Testis (tissue), 3 donors: ENCODE measurements around the gene TLE4. TPM values are rescaled to one million over a fixed set of nuclear protein-coding genes. Genes with fewer than 3 reads are reported as not detected.

ENCODE experiments used
- DNase-seq: peaks from one replicate; pipeline ENCODE4 v3.0.0-alpha.2; 2019
- H3K27ac ChIP-seq, 2 donors: fragments of 200-600 bp; sonication (generic); one replicate each; pipeline ENCODE4 v1.5.1; 2019
- H3K27me3 ChIP-seq: fragments of 200-600 bp; sonication (generic); one replicate; pipeline ENCODE4 v1.5.1; 2019
- H3K36me3 ChIP-seq: fragments of 200-600 bp; sonication (generic); one replicate; pipeline ENCODE4 v1.5.1; 2017; ENCODE audit warnings: low read depth; ENCODE audit errors: missing control alignments
- H3K4me1 ChIP-seq: fragments of 200-600 bp; sonication (generic); one replicate; pipeline ENCODE4 v1.5.1; 2019
- H3K4me3 ChIP-seq, 2 donors: fragments of 200-600 bp; sonication (generic); one replicate each; pipeline ENCODE4 v1.5.1; 2017 to 2019
- H3K9me3 ChIP-seq: fragments of 200-600 bp; sonication (generic); one replicate; pipeline ENCODE4 v1.5.1; 2017
- CTCF ChIP-seq, 3 experiments: fragments of 450-650 bp in 2 of 3; fragments of 200-600 bp in 1 of 3; sonication (generic) in 1 of 3; IDR thresholded peaks; one replicate each; pipeline ENCODE4 v1.5.1; 2016 to 2019; ENCODE audit warnings: antibody characterized with exemption in 3 of 3, mild to moderate bottlenecking in 2 of 3, moderate library complexity in 1 of 3
- POLR2A ChIP-seq: fragments of 450-650 bp; IDR thresholded peaks from one replicate; pipeline ENCODE4 v1.6.1; 2017; ENCODE audit warnings: antibody characterized with exemption, mild to moderate bottlenecking, moderate library complexity
- WGBS, 2 donors: methylation state at CpG; one replicate each; pipeline ENCODE4 v1.1.5; 2018; 5-methylcytosine and 5-hydroxymethylcytosine counted together
- intact Hi-C: fragments of 100-400 bp; cut with DNase I; formaldehyde crosslinking; loops from one replicate; pipeline ENCODE4 v1.15.1; 2023; ENCODE audit warnings: low total_unique reads
- polyA plus RNA-seq: library from polyadenylated mRNA; stranded (reverse); fragments of 350-450 nt; fragmentation: Illumina TruSeq; extraction: RNeasy Lipid Tissue Mini Kit (QIAGEN cat#74804); gene quantifications from one replicate; pipeline ENCODE4 v1.2.3, GENCODE V29; 2014; ENCODE audit warnings: low read depth, low replicate concordance; ENCODE audit not compliant: insufficient read depth
- total RNA-seq, 2 donors: library from RNA; depleted of rRNA; stranded (reverse); fragments of >200 nt; gene quantifications; one replicate each; pipeline ENCODE4 v1.2.3, GENCODE V29; 2016

TLE4 gene
- total and polyA plus RNA-seq, 3 donors from 2014 or later = 223 to 311 (median 292) TPM

GRCh38 chr9:79619930-79620329 is 48.2 kb downstream of the TLE4 start:
- DNase-seq = no peak
- no peak for TF ChIP-seq CTCF (IDR thresholded peaks at IDR 0.05)
- TF ChIP-seq POLR2A = no peak
- H3K36me3 ChIP-seq = no peaks in the 10 kb centered on the region
- H3K4me1 ChIP-seq = no peaks in the 10 kb centered on the region
- no peak overlapping the region for H3K27ac ChIP-seq
- intact Hi-C loops = no loop called here
- no peaks in the 10 kb centered on the region for H3K27me3 ChIP-seq
- H3K4me3 ChIP-seq = no peak overlapping the region
- H3K9me3 ChIP-seq = no peaks in the 10 kb centered on the region

DNA sequence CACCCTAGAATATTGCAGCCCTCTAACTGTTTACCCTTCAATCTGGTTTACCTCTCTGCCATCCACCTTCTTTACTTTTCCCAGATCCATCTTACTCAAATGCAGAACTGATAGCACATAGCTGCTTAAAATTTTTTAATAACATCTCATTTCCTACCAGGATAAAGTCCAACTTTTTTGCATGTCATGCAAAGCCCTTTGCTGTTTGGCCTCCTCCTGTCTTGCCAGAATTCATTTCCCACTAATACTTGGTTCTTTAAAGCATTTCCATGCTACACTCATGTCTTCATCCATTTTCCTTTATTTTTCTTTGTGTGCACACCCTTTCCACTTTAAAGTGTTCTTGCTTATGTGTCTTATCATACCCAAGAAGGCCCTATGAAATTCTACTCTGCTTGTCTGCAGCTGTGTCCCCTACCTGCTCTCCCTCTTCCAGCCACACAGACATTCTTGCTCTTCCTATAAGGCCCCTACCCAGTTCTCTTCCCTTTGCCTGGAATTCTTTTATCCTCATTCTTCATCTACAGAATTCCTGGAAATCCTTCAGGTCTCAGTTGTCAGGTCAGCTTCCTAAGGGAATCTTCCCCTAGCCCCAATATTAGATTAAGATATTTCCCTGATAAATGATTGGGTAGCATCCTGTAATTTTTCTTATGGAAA is 50.3 kb downstream of the TLE4 start:
- no peak for DNase-seq
- no peaks in the 10 kb centered on the region for H3K36me3 ChIP-seq
- H3K4me3 ChIP-seq = no peak overlapping the region
- TF ChIP-seq POLR2A (no peak), CTCF (IDR thresholded peaks at IDR 0.05) (no peak)
- no peak overlapping the region for H3K27ac ChIP-seq
- no peaks in the 10 kb centered on the region for H3K4me1 ChIP-seq
- intact Hi-C loops = no loop called here
- H3K27me3 ChIP-seq = no peaks in the 10 kb centered on the region
- no peaks in the 10 kb centered on the region for H3K9me3 ChIP-seq

GRCh38 chr9:79623799-79624721 is 52.3 kb downstream of the TLE4 start:
- 81 to 86% methylated on average over 6 of the region's 6 CpGs for WGBS, 2 donors
- intact Hi-C loops = no loop called here
- H3K36me3 ChIP-seq = no peaks in the 10 kb centered on the region

GRCh38 chr9:79629721-79630120 is 58.0 kb downstream of the TLE4 start:
- no peak overlapping the region for H3K4me3 ChIP-seq
- peaks cover 7% of the 10 kb centered on the region for H3K4me1 ChIP-seq
- WGBS, 2 donors = 33 to 42% methylated on average over 2 of the region's 2 CpGs
- no peaks in the 10 kb centered on the region for H3K27me3 ChIP-seq
- no peaks in the 10 kb centered on the region for H3K36me3 ChIP-seq
- H3K27ac ChIP-seq = peak overlapping the region in 1 of 2 donors; percentile 50
- no peaks in the 10 kb centered on the region for H3K9me3 ChIP-seq
- DNase-seq = peak; percentile 50
- TF ChIP-seq POLR2A (no peak), CTCF (IDR thresholded peaks at IDR 0.05) (no peak)
- intact Hi-C loops = no loop called here

More at GRCh38 chr9:79623799-79624721, 52.3 kb downstream of the TLE4 start:
- DNase-seq = no peak
- no peak overlapping the region for H3K4me3 ChIP-seq
- H3K9me3 ChIP-seq = no peaks in the 10 kb centered on the region
- no peaks in the 10 kb centered on the region for H3K4me1 ChIP-seq
- no peaks in the 10 kb centered on the region for H3K27me3 ChIP-seq
- H3K27ac ChIP-seq = no peak overlapping the region
- TF ChIP-seq CTCF (IDR thresholded peaks at IDR 0.05) (no peak), POLR2A (no peak)
